GM12878 (cell line): Measurements from ENCODE around the gene NR1I2. TPM values are rescaled to one million over a fixed set of nuclear protein-coding genes. Genes with fewer than 3 reads are reported as not detected.

Source experiments
- ATF2 ChIP-seq: IDR thresholded peaks from 2 replicates; pipeline ENCODE4 v1.6.1; 2012; ENCODE audit warnings: low read length, inconsistent platforms
- CEBPZ ChIP-seq: fragments of 150-350 bp; IDR thresholded peaks from 2 replicates; pipeline ENCODE4 v1.6.1; 2016; ENCODE audit warnings: low read depth, low read length
- E4F1 ChIP-seq: fragments of 450-650 bp; IDR thresholded peaks from 2 replicates; pipeline ENCODE4 v1.6.1; 2018; ENCODE audit warnings: borderline replicate concordance, mild to moderate bottlenecking; ENCODE audit not compliant: partially characterized antibody
- EZH2 ChIP-seq: IDR thresholded peaks from 2 replicates; pipeline ENCODE4 v1.6.1; 2012; ENCODE audit warnings: low read depth, mild to moderate bottlenecking, control low read depth, inconsistent platforms, low read length, borderline replicate concordance; ENCODE audit not compliant: control insufficient read depth
- FOS ChIP-seq: IDR thresholded peaks from 3 replicates; pipeline ENCODE4 v1.6.1; 2011; ENCODE audit warnings: borderline replicate concordance; ENCODE audit not compliant: insufficient read length; ENCODE audit errors: extremely low read depth
- MLLT1 ChIP-seq: fragments of 450-650 bp; IDR thresholded peaks from 2 replicates; pipeline ENCODE4 v1.6.1; 2016; ENCODE audit warnings: mild to moderate bottlenecking
- NBN ChIP-seq: fragments of 450-650 bp; IDR thresholded peaks from 2 replicates; pipeline ENCODE4 v1.6.1; 2016
- NFYB ChIP-seq: IDR thresholded peaks from 2 replicates; pipeline ENCODE4 v1.6.1; 2011; ENCODE audit warnings: low read depth, mild to moderate bottlenecking, low read length, improper control_type of control experiment, moderate library complexity; ENCODE audit not compliant: insufficient read depth
- POLR2A ChIP-seq: IDR thresholded peaks from 2 replicates; pipeline ENCODE4 v1.6.1; 2011; ENCODE audit warnings: low read depth, mild to moderate bottlenecking, low read length
- polyA plus RNA-seq, 11 experiments: library from polyadenylated mRNA; depleted of rRNA in 4 of 11; unstranded in 6 of 11; stranded (reverse) in 5 of 11; fragments of >200 nt; fragmentation: Nextera tagmentation in 4 of 11; fragmentation: Illumina TruSeq in 1 of 11; extraction: Ambion mirVana in 4 of 11; extraction: Trizol in 1 of 11; gene quantifications; 1 replicate in 1 of 11; 2 replicates in 10 of 11; pipeline versions ENCODE4 v1.2.1 to v1.2.3, GENCODE V29; 2011 to 2016; ENCODE audit warnings: inconsistent platforms in 2 of 11, missing spikeins in 2 of 11, low read depth in 1 of 11
- total RNA-seq, 4 experiments: library from RNA; depleted of rRNA in 3 of 4; stranded (reverse); fragments of >200 nt in 3 of 4; fragmentation: Illumina TruSeq in 1 of 4; extraction: Trizol in 1 of 4; gene quantifications; 2 replicates each; pipeline versions ENCODE4 v1.2.1 to v1.2.3, GENCODE V29; 2013 to 2021

NR1I2 gene
- total and polyA plus RNA-seq, 10 of the 15 experiments (the other 5 are each of a cell fraction or from before 2014, with no cell fraction given) = 0.03 to 1.0 (median 0.39) TPM

GRCh38 chr3:119747357-119747756, 34.5 kb upstream of the NR1I2 start (continued):
- TF ChIP-seq FOS = no peak
- no peak for TF ChIP-seq MLLT1
- TF ChIP-seq NBN = no peak
- no peak for TF ChIP-seq ATF2
- no peak for TF ChIP-seq NFYB
- no peak for TF ChIP-seq EZH2
- TF ChIP-seq E4F1 = no peak
- TF ChIP-seq POLR2A = no peak
- TF ChIP-seq CEBPZ = no peak
